ENCODE measurements around the gene C1orf159. TPM values are rescaled to one million over a fixed set of nuclear protein-coding genes. Genes with fewer than 3 reads are reported as not detected.

The C1orf159 gene
- total RNA-seq, 1 donor from 2014 or later, result 16.8 TPM

- intact Hi-C loops (cut with micrococcal nuclease), result no loop called here
Measured at GRCh38 chr1:1132956-1133750, 17.3 kb upstream of the C1orf159 start.

- intact Hi-C loops (cut with micrococcal nuclease), result no loop called here
Measured at GRCh38 chr1:1132042-1132950, 16.4 kb upstream of the C1orf159 start.

DNA sequence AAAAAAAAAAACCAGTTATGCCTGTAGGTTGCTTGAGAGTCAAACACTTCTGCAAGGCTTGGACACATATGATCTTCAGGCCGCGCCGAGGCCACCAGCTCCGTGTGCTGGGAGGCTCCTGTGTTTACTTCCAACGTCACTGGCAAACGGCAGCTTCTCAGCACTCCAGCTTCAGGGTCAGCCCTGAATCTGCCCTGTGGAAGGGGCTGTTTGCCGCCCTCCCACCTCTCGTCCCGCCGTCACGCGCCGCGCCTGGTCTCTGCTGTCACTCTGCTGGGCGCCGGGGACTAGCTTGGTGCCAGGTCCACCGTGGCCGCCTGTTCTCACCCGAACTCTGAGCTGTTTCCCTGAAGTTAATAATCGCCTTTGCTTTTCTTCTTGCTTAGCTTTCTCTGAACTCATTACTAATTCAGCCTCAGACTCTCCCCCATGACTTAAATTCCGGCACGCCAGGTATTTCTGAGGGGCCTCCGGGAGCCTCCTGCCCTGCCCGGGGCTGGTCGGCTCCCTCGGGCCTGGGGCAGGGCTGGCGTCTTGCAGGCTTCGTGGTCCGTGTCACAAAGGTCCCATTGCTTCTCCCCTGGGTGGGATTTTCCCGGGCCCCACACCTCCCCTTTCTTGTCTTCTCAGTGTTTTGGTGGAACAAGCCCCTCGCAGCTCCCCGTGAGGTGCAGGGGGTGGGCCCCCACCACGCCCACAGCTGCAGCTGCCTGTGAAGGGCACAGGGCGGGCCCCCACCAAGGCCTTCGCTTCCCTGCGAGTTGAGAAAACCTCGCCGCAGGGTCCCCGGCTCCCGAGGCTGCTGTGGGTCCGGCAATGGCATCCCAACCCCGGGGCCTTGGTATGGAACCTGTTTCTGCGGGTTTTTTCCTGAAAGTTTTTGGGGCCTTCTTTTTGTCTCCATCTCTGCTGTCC lies 14.6 kb upstream of the C1orf159 start:
- intact Hi-C loops (cut with micrococcal nuclease), result no loop called here

DNA sequence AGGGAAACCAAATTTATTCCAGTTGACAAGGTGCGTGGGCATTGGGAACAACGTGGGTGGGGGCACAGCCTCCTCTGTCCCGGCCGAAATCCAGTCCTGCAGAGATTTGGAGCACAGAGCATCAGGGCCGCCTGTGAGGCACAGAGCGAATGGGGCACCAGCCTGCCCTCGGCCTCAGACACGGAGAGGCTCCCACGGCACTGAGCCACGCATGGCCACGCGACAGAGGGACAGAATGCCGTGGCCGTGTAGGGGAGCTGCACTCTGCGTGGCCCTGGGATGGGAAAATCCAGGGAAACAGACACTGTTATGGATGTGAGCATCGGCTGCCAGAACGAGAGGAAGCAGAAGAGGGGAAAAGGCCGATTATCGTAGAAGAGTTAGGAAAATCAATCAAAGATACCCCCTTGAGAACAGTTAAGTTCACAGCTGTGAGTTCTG lies 13.5 kb upstream of the C1orf159 start:
- intact Hi-C loops (cut with micrococcal nuclease), result no loop called here

DNA sequence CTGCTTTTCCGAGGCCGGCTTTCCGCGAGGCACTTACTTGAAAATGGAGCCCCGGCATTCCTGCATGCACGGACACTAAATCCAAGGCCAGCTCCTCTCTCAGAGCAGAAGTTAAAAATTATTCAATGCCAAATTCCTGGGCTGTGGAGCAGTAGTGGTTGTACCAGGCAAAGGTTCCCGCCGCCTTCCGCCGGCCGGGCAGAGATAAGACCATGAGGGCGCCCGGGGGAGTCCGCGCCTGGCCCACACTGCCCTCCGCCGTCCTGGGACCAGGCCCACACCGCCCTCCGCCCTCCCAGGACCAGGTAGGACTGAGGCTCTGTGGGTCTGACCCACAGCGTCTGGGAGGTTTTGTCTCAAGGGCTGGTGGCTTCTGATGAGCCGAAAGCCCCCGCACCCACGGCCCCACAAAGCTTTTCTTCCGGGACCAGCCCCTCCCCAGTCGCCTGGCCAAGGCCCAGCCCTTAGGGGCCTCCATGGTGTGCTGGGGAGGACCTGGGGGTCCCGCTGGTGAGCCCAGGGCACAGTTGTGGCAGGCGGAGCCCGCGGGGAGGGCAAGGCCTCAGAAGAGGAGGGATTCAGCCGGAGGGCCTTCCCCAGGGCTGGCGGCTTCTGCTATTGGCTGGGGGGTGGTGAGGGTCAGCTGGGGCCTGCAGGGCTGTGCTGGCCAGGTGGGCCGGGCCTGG lies 12.7 kb upstream of the C1orf159 start:
- intact Hi-C loops (cut with micrococcal nuclease), result no loop called here

GRCh38 chr1:1127551-1128451 lies 11.9 kb upstream of the C1orf159 start:
- intact Hi-C loops (cut with micrococcal nuclease), result no loop called here

GRCh38 chr1:1125945-1126344 lies 10.1 kb upstream of the C1orf159 start:
- intact Hi-C loops (cut with micrococcal nuclease), result no loop called here

DNA sequence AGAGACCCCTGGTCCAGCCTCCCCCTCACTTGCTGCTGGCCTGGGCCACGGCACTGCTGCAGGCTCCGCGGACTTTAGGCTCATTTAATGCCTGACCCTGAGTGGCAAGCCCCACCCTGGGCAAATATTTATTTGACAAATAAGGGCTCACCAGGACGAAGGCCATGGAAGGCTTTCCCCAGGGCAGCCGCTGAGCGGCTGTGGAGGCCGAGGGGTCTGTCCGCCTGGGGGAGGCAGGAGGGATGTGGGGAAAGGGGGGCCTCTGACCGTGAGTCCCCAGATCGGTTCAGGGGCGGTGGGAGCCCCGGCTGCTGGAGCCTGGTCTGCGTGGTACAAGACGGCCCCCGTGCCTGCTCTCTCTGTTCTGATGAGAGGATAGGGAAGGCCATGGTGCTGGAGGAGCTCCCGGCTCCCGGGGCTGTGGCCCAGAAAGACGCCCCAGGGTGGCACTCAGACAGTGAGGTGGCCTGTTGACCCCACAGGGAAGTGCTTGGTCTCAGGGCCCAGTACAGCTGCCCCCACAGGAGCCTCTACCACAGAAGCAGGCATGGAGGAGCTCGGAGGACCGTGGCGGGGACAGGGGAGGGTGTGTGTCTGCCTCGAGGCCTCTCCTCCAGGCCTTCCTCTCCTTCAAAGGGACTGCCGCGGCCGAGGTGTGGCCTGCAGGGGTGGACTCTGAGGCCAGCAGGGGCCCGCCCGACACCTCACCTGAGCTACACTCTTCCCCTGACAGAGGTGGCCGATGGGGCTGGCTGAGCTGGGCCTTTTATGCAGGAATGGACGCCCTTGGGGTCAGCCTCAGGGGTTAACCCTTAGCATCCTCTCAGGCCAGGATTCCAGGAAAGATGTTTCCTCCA lies 9.1 kb upstream of the C1orf159 start:
- intact Hi-C loops (cut with micrococcal nuclease), result loop anchor here (5.0 kb wide), 1 partner anchor 127 kb away; no protein-coding TSS in a partner anchor

DNA sequence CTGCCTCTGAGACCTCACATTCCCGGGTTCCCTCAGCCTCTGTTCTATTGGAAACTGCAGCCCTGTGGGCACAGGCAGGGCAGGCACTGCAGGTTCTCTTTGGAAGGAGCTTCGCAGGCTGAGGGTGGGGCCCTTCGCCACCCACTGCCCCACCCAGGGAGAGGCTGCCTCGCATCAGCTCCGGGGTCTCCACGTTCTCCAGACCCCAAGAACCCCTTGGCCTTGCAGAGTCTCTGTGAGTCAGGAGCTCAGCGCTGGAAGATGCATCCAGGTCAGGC lies 8.6 kb upstream of the C1orf159 start:
- intact Hi-C loops (cut with micrococcal nuclease), result loop anchor here (5.0 kb wide), 1 partner anchor 128 kb away; no protein-coding TSS in a partner anchor

- intact Hi-C loops (cut with micrococcal nuclease), result loop anchor here (2.0 to 5.0 kb wide), 3 partner anchors 107 to 167 kb away; no protein-coding TSS in a partner anchor
Measured at GRCh38 chr1:1123581-1124507, 8.0 kb upstream of the C1orf159 start.

GRCh38 chr1:1122981-1123480 lies 7.1 kb upstream of the C1orf159 start:
- intact Hi-C loops (cut with micrococcal nuclease), result loop anchor here (2.0 to 5.0 kb wide), 3 partner anchors 108 to 168 kb away; no protein-coding TSS in a partner anchor

- intact Hi-C loops (cut with micrococcal nuclease), result loop anchor here (2.0 to 5.0 kb wide), 3 partner anchors 109 to 169 kb away; no protein-coding TSS in a partner anchor
Measured at GRCh38 chr1:1122078-1122811, 6.4 kb upstream of the C1orf159 start.

DNA sequence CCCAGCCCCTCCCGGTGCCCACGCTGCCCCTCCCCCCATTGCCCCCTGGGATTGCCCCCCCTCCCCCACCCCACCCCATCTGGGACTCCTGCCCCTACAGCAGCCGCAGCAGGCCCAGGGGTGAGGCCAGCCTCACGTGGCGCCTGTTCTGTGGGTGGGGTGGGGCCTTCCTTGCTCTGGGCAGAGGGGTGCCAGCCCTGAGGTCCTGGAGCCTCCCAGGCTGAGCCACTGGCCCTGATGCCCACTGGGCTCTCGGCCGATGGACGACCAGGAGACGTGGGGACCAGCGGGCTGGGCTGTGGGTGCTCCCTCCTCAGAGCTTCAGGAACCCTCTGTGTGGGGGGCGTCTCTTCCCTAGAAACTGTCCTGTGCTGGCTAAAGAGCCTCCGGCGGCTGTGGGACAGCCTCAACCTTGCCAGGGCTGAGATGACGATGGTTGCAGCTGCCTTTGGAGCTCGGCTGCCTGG lies 5.8 kb upstream of the C1orf159 start:
- intact Hi-C loops (cut with micrococcal nuclease), result loop anchor here (2.0 to 5.0 kb wide), 3 partner anchors 109 to 169 kb away; no protein-coding TSS in a partner anchor

DNA sequence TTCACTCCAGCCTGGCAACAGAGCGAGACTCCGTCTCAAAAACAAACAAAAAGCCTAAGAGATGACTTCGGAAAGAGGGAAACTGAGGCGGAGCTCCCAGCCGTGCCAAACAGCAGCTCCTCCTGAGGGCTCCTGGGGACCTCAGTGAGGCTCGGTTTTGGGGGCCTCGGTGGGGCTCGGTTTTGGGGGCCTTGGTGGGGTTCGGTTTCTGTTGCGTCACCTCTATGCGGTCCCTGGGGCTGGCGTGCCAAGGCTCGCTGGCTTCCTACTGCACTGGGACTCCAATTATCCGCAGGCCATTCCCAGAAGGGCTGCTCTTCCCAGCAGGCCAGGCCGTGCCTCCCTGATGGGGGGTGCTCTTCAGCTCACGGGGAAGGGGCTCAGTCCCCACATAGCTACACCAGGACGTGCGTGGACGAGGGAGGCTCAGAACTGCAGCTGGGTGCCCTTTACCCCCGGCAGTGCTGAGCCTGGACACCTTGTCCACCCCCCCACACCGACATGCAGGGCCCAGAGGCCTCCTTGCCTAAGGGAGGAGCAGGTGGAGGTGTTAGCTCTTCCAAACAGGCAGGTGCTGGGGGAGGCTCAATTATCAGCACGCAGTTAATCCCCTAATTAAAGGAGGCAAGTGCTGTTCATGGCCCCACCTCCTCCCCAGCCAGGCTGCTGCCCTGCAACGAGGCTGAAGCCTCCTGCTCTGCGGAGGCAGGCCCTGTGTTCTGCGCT lies 5.1 kb upstream of the C1orf159 start:
- intact Hi-C loops (cut with micrococcal nuclease), result loop anchor here (5.0 kb wide), 1 partner anchor 131 kb away; no protein-coding TSS in a partner anchor

GRCh38 chr1:1120096-1120495 lies 4.2 kb upstream of the C1orf159 start:
- intact Hi-C loops (cut with micrococcal nuclease), result loop anchor here (5.0 kb wide), 1 partner anchor 132 kb away; no protein-coding TSS in a partner anchor

Data from T-helper 2 cell treated with Interferon-gamma antibody and Interleukin-4, amounts not matched to agents 100 ng/mL and 5 ng/mL, for 36 hours (primary cell).